Glutamatergic neuron (in vitro differentiated cells): ENCODE results near the gene LHX3. TPM values are rescaled to one million over a fixed set of nuclear protein-coding genes. Genes with fewer than 3 reads are reported as not detected.

ENCODE experiments used
- DNase-seq: peaks from one replicate; pipeline ENCODE4 v3.0.0; 2022
- H3K27ac Mint-ChIP-seq: one replicate; pipeline ENCODE4 v1.8.0; 2020; ENCODE audit warnings: mild to moderate bottlenecking, mixed read lengths, inconsistent platforms; ENCODE audit not compliant: unreplicated experiment
- H3K27me3 Mint-ChIP-seq: one replicate; pipeline ENCODE4 v1.8.0; 2020; ENCODE audit warnings: mild to moderate bottlenecking, moderate library complexity, mixed read lengths, inconsistent platforms; ENCODE audit not compliant: unreplicated experiment
- H3K36me3 Mint-ChIP-seq: one replicate; pipeline ENCODE4 v1.8.0; 2020; ENCODE audit warnings: mild to moderate bottlenecking, mixed read lengths, inconsistent platforms; ENCODE audit not compliant: unreplicated experiment
- H3K4me1 Mint-ChIP-seq: one replicate; pipeline ENCODE4 v1.8.0; 2020; ENCODE audit warnings: mild to moderate bottlenecking, low read depth, mixed read lengths, inconsistent platforms; ENCODE audit not compliant: unreplicated experiment
- H3K4me3 Mint-ChIP-seq: one replicate; pipeline ENCODE4 v1.8.0; 2020; ENCODE audit warnings: mild to moderate bottlenecking, mixed read lengths, inconsistent platforms; ENCODE audit not compliant: unreplicated experiment
- H3K9me3 Mint-ChIP-seq: one replicate; pipeline ENCODE4 v1.8.0; 2020; ENCODE audit warnings: mild to moderate bottlenecking, moderate library complexity, mixed read lengths, inconsistent platforms; ENCODE audit not compliant: unreplicated experiment
- total RNA-seq: library from RNA; stranded (reverse); fragmentation: NEBNext Ultra II Directional; extraction: Animal tissue kit (Norgen Biotek cat#: 25700); gene quantifications from one replicate; pipeline ENCODE4 v1.2.1, GENCODE V29; 2021; ENCODE audit not compliant: unreplicated experiment
- TF ChIP-seq, protein P1 (sequence below): fragments of 200-600 bp; sonication (generic); IDR thresholded peaks from one replicate; pipeline ENCODE4 v1.5.0; 2021; ENCODE audit not compliant: partially characterized antibody, unreplicated experiment

Gene LHX3
- total RNA-seq, 1 donor from 2014 or later: 0.81 TPM

DNA sequence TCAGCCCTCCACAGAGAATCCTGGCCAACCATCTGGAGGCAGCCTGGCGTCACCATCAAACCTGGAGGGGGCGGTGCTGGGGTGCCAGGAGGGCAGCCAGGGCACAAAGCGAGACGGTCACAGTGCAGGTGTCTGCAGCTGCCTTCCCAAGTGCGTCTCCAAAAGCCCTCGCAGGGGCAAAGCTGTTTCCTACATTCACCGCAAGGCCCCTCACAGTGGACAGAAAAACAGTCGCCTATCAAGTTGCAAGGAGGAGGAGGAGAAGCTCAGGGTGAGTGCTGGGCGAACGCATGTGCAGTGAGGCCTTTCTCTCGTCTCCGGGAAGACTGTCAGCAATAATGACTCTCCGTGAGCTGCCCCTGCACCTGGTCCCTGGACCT lies 18.0 kb upstream of the LHX3 start:
- Mint-ChIP-seq H3K27ac (no peak overlapping the region), H3K9me3 (peaks cover 4% of the 10 kb centered on the region), H3K27me3 (peaks cover 2% of the 10 kb centered on the region)

DNA sequence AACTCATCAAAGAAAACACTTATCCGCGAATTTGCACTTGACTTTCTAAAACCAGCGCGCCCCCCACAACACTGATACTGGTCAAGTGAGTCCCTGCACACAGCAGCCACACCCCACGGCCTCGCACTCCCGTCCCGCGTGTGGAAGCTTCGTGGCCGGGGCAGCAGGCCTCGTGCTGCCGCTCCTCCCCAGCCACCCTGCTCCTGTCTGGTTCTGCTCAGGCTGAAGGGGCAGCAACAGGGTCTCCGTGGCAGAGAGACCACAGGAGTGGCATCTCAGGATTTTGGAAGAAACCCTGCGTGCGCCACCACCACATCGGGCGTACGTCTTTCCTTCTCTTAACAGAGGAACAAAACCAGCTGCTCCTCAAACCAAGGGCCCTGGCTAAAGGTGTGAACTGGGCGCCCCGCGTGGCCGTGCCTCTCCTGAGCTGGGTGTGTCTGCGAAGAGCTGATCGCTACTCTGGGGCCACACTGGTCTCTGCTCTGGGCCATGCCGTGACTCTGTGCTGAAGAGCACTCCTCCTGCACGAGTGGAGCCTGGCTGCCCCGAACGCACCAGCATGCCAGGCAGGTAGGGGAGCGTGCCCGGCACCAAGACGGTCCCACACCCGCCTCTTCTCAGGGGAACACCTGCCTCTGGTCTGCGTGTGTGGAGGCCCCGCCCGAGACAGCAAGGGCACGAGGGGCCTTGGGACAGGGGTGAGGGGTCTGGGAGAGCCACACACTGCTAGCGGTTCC lies 17.4 kb upstream of the LHX3 start:
- no peak overlapping the region for H3K27ac Mint-ChIP-seq
- H3K36me3 Mint-ChIP-seq: peaks cover 5% of the 10 kb centered on the region
- H3K27me3 Mint-ChIP-seq: peaks cover 2% of the 10 kb centered on the region
- H3K9me3 Mint-ChIP-seq: peaks cover 4% of the 10 kb centered on the region
- no peak for DNase-seq
- peaks cover 19% of the 10 kb centered on the region for H3K4me1 Mint-ChIP-seq
- H3K4me3 Mint-ChIP-seq: no peak overlapping the region
- TF ChIP-seq, protein P1, sequence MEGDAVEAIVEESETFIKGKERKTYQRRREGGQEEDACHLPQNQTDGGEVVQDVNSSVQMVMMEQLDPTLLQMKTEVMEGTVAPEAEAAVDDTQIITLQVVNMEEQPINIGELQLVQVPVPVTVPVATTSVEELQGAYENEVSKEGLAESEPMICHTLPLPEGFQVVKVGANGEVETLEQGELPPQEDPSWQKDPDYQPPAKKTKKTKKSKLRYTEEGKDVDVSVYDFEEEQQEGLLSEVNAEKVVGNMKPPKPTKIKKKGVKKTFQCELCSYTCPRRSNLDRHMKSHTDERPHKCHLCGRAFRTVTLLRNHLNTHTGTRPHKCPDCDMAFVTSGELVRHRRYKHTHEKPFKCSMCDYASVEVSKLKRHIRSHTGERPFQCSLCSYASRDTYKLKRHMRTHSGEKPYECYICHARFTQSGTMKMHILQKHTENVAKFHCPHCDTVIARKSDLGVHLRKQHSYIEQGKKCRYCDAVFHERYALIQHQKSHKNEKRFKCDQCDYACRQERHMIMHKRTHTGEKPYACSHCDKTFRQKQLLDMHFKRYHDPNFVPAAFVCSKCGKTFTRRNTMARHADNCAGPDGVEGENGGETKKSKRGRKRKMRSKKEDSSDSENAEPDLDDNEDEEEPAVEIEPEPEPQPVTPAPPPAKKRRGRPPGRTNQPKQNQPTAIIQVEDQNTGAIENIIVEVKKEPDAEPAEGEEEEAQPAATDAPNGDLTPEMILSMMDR: no peak

More for the DNA sequence above, 18.0 kb upstream of the LHX3 start:
- TF ChIP-seq, protein P1: no peak
- no peak overlapping the region for H3K4me3 Mint-ChIP-seq
- no peak for DNase-seq
- peaks cover 5% of the 10 kb centered on the region for H3K36me3 Mint-ChIP-seq
- peaks cover 17% of the 10 kb centered on the region for H3K4me1 Mint-ChIP-seq

GRCh38 chr9:136220017-136220729 lies 15.2 kb upstream of the LHX3 start:
- TF ChIP-seq, protein P1: no peak
- H3K27me3 Mint-ChIP-seq: peaks cover 1% of the 10 kb centered on the region
- DNase-seq: no peak
- peaks cover 15% of the 10 kb centered on the region for H3K4me1 Mint-ChIP-seq
- H3K36me3 Mint-ChIP-seq: peaks cover 5% of the 10 kb centered on the region
- H3K9me3 Mint-ChIP-seq: peaks cover 4% of the 10 kb centered on the region
- no peak overlapping the region for H3K4me3 Mint-ChIP-seq
- no peak overlapping the region for H3K27ac Mint-ChIP-seq

DNA sequence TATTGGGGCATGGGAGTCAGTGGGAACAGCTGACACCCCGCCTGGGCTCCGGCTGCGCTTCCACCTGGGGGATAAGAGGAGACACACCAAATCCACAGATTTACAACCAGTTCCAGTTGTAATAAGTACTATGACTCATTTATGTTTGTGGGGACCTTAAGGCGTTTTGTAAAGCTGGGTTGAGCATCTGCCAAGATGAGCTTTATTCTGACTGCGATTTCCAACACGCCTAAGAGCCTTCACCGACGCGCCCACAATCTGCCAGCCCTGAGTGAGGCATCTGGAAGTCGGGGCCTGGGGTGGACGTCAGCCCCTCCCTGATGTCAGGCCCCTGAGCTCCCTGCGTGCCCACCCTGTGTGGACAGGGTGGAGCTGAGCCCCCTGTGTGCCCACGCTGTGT lies 14.3 kb upstream of the LHX3 start:
- peaks cover 12% of the 10 kb centered on the region for H3K4me1 Mint-ChIP-seq
- H3K9me3 Mint-ChIP-seq: peaks cover 4% of the 10 kb centered on the region
- no peaks in the 10 kb centered on the region for H3K27me3 Mint-ChIP-seq
- H3K4me3 Mint-ChIP-seq: no peak overlapping the region
- H3K27ac Mint-ChIP-seq: no peak overlapping the region
- TF ChIP-seq, protein P1: no peak
- H3K36me3 Mint-ChIP-seq: peaks cover 10% of the 10 kb centered on the region
- no peak for DNase-seq

GRCh38 chr9:136218673-136219072 lies 13.7 kb upstream of the LHX3 start:
- TF ChIP-seq, protein P1: no peak
- DNase-seq: no peak
- peaks cover 13% of the 10 kb centered on the region for H3K36me3 Mint-ChIP-seq
- peaks cover 4% of the 10 kb centered on the region for H3K9me3 Mint-ChIP-seq
- peaks cover 8% of the 10 kb centered on the region for H3K4me1 Mint-ChIP-seq
- H3K27ac Mint-ChIP-seq: no peak overlapping the region
- H3K4me3 Mint-ChIP-seq: no peak overlapping the region
- no peaks in the 10 kb centered on the region for H3K27me3 Mint-ChIP-seq
